ENCODE measurements around the gene UCK2.

- no peak for TF ChIP-seq KDM1A (IDR thresholded peaks at IDR 0.05; ENCODE audit: borderline replicate concordance)
- no peak for TF ChIP-seq EP300 (IDR thresholded peaks at IDR 0.05; ENCODE audit: borderline replicate concordance in 1 of 2, control insufficient read depth in 1 of 2, low read depth in 2 of 2, low read length in 2 of 2)
- TF ChIP-seq CTCF (IDR thresholded peaks at IDR 0.05 in 2 of 3, conservative IDR thresholded peaks at IDR 0.05 in 1 of 3; ENCODE audit: control insufficient read depth in 2 of 3, extremely low read depth in 1 of 3, insufficient read depth in 1 of 3, low read depth in 3 of 3, low read length in 3 of 3), result no peak
- TF ChIP-seq NR2C1 (IDR thresholded peaks at IDR 0.05), result no peak
- TF ChIP-seq RELA (IDR thresholded peaks at IDR 0.05; ENCODE audit: borderline replicate concordance, partially characterized antibody), result no peak
- TF ChIP-seq TAF1 (IDR thresholded peaks at IDR 0.05; ENCODE audit: borderline replicate concordance, low read depth, low read length), result no peak
- no peak for TF ChIP-seq NKRF (conservative IDR thresholded peaks at IDR 0.05)
- TF ChIP-seq NR2F1 (conservative IDR thresholded peaks at IDR 0.05), result no peak
- no peak for TF ChIP-seq EGR1 (IDR thresholded peaks at IDR 0.05; ENCODE audit: borderline replicate concordance in 1 of 2, low read depth in 2 of 2, low read length in 2 of 2)
- no peak for TF ChIP-seq REST (IDR thresholded peaks at IDR 0.05; ENCODE audit: low read depth, low read length)
- no peak for TF ChIP-seq CEBPB (IDR thresholded peaks at IDR 0.05; ENCODE audit: borderline replicate concordance in 1 of 2, low read depth in 2 of 2, low read length in 2 of 2)
These were observed 89.8 kb downstream of the UCK2 start for GRCh38 chr1:165917166-165917565.
